ENCODE results near the gene TRAM2.

Gene TRAM2

GRCh38 chr6:52551483-52552277, 25.2 kb downstream of the TRAM2 start:
- Histone ChIP-seq H3K4me1 (ENCODE audit: low read length) (peaks cover 83% of the 10 kb centered on the region), H3K27ac (ENCODE audit: low read length) (peak overlapping the region; percentile 87), H3K27me3 (ENCODE audit: low read depth, low read length) (no peaks in the 10 kb centered on the region), H3K4me2 (ENCODE audit: low read length) (peak overlapping the region; percentile 70), H3K79me2 (ENCODE audit: low read length) (peaks cover 81% of the 10 kb centered on the region), H3K9me3 (ENCODE audit: insufficient read depth, low read length) (no peaks in the 10 kb centered on the region), H3K9ac (ENCODE audit: low read length) (peak overlapping the region; percentile 59), H3K4me3 (ENCODE audit: low read length) (peak overlapping the region; percentile 50), H3K36me3 (replicated peaks; ENCODE audit: low read depth, low read length) (no peaks in the 10 kb centered on the region), H2AFZ (ENCODE audit: low read depth, low read length) (no peak overlapping the region; the same call in 1 of the 2 replicates), H4K20me1 (ENCODE audit: insufficient read depth, low read length) (no peaks in the 10 kb centered on the region)
- TF ChIP-seq CTCF (IDR thresholded peaks at IDR 0.05; ENCODE audit: low read depth, low read length) (no peak), EZH2phosphoT487 (IDR thresholded peaks at IDR 0.05; ENCODE audit: low read depth) (no peak)

- H2AFZ ChIP-seq (ENCODE audit: low read depth, low read length), result no peak overlapping the region
- H3K4me1 ChIP-seq (ENCODE audit: low read length), result peaks cover 91% of the 10 kb centered on the region
- H3K27me3 ChIP-seq (ENCODE audit: low read depth, low read length), result no peaks in the 10 kb centered on the region
- peak overlapping the region; percentile 59; the same call in 1 of the 2 replicates for H3K9ac ChIP-seq (ENCODE audit: low read length)
- H3K27ac ChIP-seq (ENCODE audit: low read length), result peak overlapping the region; percentile 87; the same call in 1 of the 2 replicates
- H3K36me3 ChIP-seq (replicated peaks; ENCODE audit: low read depth, low read length), result no peaks in the 10 kb centered on the region
- H3K79me2 ChIP-seq (ENCODE audit: low read length), result peaks cover 81% of the 10 kb centered on the region
- H3K4me3 ChIP-seq (ENCODE audit: low read length), result no peak overlapping the region
- TF ChIP-seq EZH2phosphoT487 (IDR thresholded peaks at IDR 0.05; ENCODE audit: low read depth) (no peak), CTCF (IDR thresholded peaks at IDR 0.05; ENCODE audit: low read depth, low read length) (no peak)
- peak overlapping the region; percentile 70 for H3K4me2 ChIP-seq (ENCODE audit: low read length)
- no peaks in the 10 kb centered on the region for H4K20me1 ChIP-seq (ENCODE audit: insufficient read depth, low read length)
- H3K9me3 ChIP-seq (ENCODE audit: insufficient read depth, low read length), result no peaks in the 10 kb centered on the region
Observed at GRCh38 chr6:52550870-52551269, 26.0 kb downstream of the TRAM2 start.

GRCh38 chr6:52550014-52550575, 26.8 kb downstream of the TRAM2 start:
- Histone ChIP-seq H3K4me2 (ENCODE audit: low read length) (peak overlapping the region; percentile 34), H3K4me3 (ENCODE audit: low read length) (no peak overlapping the region), H2AFZ (ENCODE audit: low read depth, low read length) (no peak overlapping the region), H3K27ac (ENCODE audit: low read length) (peak overlapping the region; percentile 25), H3K36me3 (replicated peaks; ENCODE audit: low read depth, low read length) (no peaks in the 10 kb centered on the region), H3K9ac (ENCODE audit: low read length) (no peak overlapping the region), H3K9me3 (ENCODE audit: insufficient read depth, low read length) (no peaks in the 10 kb centered on the region), H4K20me1 (ENCODE audit: insufficient read depth, low read length) (no peaks in the 10 kb centered on the region), H3K79me2 (ENCODE audit: low read length) (peaks cover 84% of the 10 kb centered on the region), H3K4me1 (ENCODE audit: low read length) (peaks cover 98% of the 10 kb centered on the region), H3K27me3 (ENCODE audit: low read depth, low read length) (no peaks in the 10 kb centered on the region)
- TF ChIP-seq CTCF (IDR thresholded peaks at IDR 0.05; ENCODE audit: low read depth, low read length), result no peak
- TF ChIP-seq EZH2phosphoT487 (IDR thresholded peaks at IDR 0.05; ENCODE audit: low read depth), result no peak

GRCh38 chr6:52549428-52549827, 27.4 kb downstream of the TRAM2 start:
- TF ChIP-seq EZH2phosphoT487 (IDR thresholded peaks at IDR 0.05; ENCODE audit: low read depth) (no peak), CTCF (IDR thresholded peaks at IDR 0.05; ENCODE audit: low read depth, low read length) (no peak)
- Histone ChIP-seq H3K9ac (ENCODE audit: low read length) (no peak overlapping the region), H4K20me1 (ENCODE audit: insufficient read depth, low read length) (no peaks in the 10 kb centered on the region), H3K27ac (ENCODE audit: low read length) (peak overlapping the region; percentile 25), H2AFZ (ENCODE audit: low read depth, low read length) (no peak overlapping the region), H3K4me3 (ENCODE audit: low read length) (no peak overlapping the region), H3K79me2 (ENCODE audit: low read length) (peaks cover 84% of the 10 kb centered on the region), H3K27me3 (ENCODE audit: low read depth, low read length) (no peaks in the 10 kb centered on the region), H3K4me1 (ENCODE audit: low read length) (peaks cover 98% of the 10 kb centered on the region), H3K36me3 (replicated peaks; ENCODE audit: low read depth, low read length) (peaks cover 2% of the 10 kb centered on the region), H3K9me3 (ENCODE audit: insufficient read depth, low read length) (no peaks in the 10 kb centered on the region), H3K4me2 (ENCODE audit: low read length) (peak overlapping the region; percentile 34)

All from OCI-LY3 (cell line).